MCF 10A (cell line): ENCODE measurements around the gene SCD5. TPM values are rescaled to one million over a fixed set of nuclear protein-coding genes. Genes with fewer than 3 reads are reported as not detected.

ENCODE experiments used
- BruUV-seq: library from RNA; stranded (reverse); fragments of 400-500 nt; replicated peaks from 2 replicates; lab custom pipeline; 2021; lab: Mats Ljungman, UMichigan
- CTCF ChIA-PET: fragments of 300-600 bp; sonication (Branson Sonifier 250); formaldehyde crosslinking; extraction: SDS; loops from one replicate; lab custom pipeline; 2021; ENCODE audit warnings: antibody characterized with exemption, inconsistent platforms; lab: Yijun Ruan, JAX
- POLR2A ChIA-PET: fragments of 300-600, 350-650 bp; sonication (Branson Sonifier 250); formaldehyde crosslinking; extraction: SDS; loops from one replicate; lab custom pipeline; 2020; ENCODE audit warnings: antibody characterized with exemption, inconsistent platforms; lab: Yijun Ruan, JAX
- DNase-seq: peaks from one replicate; pipeline ENCODE4 v3.0.0-alpha.2; 2018; ENCODE audit not compliant: unreplicated experiment
- H3K27ac Mint-ChIP-seq: one replicate; pipeline ENCODE4 v1.8.0; 2022; ENCODE audit warnings: mild to moderate bottlenecking, low read depth, mixed read lengths; ENCODE audit not compliant: unreplicated experiment
- H3K27me3 Mint-ChIP-seq: one replicate; pipeline ENCODE4 v1.8.0; 2022; ENCODE audit warnings: mixed read lengths; ENCODE audit not compliant: insufficient read depth, unreplicated experiment
- H3K36me3 Mint-ChIP-seq: one replicate; pipeline ENCODE4 v1.8.0; 2022; ENCODE audit warnings: mild to moderate bottlenecking, moderate library complexity, mixed read lengths; ENCODE audit not compliant: insufficient read depth, unreplicated experiment
- H3K4me1 Mint-ChIP-seq: one replicate; pipeline ENCODE4 v1.8.0; 2022; ENCODE audit warnings: mixed read lengths; ENCODE audit not compliant: insufficient read depth, unreplicated experiment
- H3K4me3 Mint-ChIP-seq: one replicate; pipeline ENCODE4 v1.8.0; 2022; ENCODE audit warnings: mild to moderate bottlenecking, moderate library complexity, mixed read lengths; ENCODE audit not compliant: unreplicated experiment
- H3K9me3 Mint-ChIP-seq: one replicate; pipeline ENCODE4 v1.8.0; 2022; ENCODE audit warnings: mixed read lengths; ENCODE audit not compliant: unreplicated experiment
- CTCF ChIP-seq: fragments of 200-600 bp; IDR thresholded peaks from one replicate; pipeline ENCODE4 v1.8.0; 2022; ENCODE audit warnings: antibody characterized with exemption, mild to moderate bottlenecking; ENCODE audit not compliant: unreplicated experiment
- intact Hi-C: fragments of 100-400 bp; cut with micrococcal nuclease; formaldehyde crosslinking; loops from 2 replicates; pipeline ENCODE4 v1.14.1; 2022
- total RNA-seq: library from RNA; stranded (reverse); gene quantifications from 2 replicates; pipeline ENCODE4 v1.2.3, GENCODE V29; 2022

SCD5 gene
- total RNA-seq, 1 experiment from 2014 or later, result 3.6 TPM

GRCh38 chr4:82697561-82697960 is 101.0 kb downstream of the SCD5 start:
- H3K4me3 Mint-ChIP-seq, result no peak overlapping the region
- ChIA-PET CTCF (no interaction called here), POLR2A (no interaction called here)
- DNase-seq, result no peak
- no TSS peak for BruUV-seq
- H3K9me3 Mint-ChIP-seq, result no peaks in the 10 kb centered on the region
- H3K4me1 Mint-ChIP-seq, result no peaks in the 10 kb centered on the region
- H3K36me3 Mint-ChIP-seq, result no peaks in the 10 kb centered on the region
- no peaks in the 10 kb centered on the region for H3K27me3 Mint-ChIP-seq
- no peak for TF ChIP-seq CTCF
- no peak overlapping the region for H3K27ac Mint-ChIP-seq
- intact Hi-C loops, result no loop called here

- no TSS peak for BruUV-seq
- H3K4me3 Mint-ChIP-seq, result no peak overlapping the region
- intact Hi-C loops, result no loop called here
- TF ChIP-seq CTCF, result no peak
- H3K4me1 Mint-ChIP-seq, result no peaks in the 10 kb centered on the region
- no peaks in the 10 kb centered on the region for H3K36me3 Mint-ChIP-seq
- POLR2A ChIA-PET, result interaction anchor here (1.0 kb wide), 1 partner anchor 8 kb away, joined by 3 read pairs; no protein-coding TSS in a partner anchor
- H3K9me3 Mint-ChIP-seq, result no peaks in the 10 kb centered on the region
- CTCF ChIA-PET, result no interaction called here
- H3K27me3 Mint-ChIP-seq, result no peaks in the 10 kb centered on the region
- H3K27ac Mint-ChIP-seq, result no peak overlapping the region
- DNase-seq, result no peak
These were observed 102.3 kb downstream of the SCD5 start for GRCh38 chr4:82696117-82696860.

DNA sequence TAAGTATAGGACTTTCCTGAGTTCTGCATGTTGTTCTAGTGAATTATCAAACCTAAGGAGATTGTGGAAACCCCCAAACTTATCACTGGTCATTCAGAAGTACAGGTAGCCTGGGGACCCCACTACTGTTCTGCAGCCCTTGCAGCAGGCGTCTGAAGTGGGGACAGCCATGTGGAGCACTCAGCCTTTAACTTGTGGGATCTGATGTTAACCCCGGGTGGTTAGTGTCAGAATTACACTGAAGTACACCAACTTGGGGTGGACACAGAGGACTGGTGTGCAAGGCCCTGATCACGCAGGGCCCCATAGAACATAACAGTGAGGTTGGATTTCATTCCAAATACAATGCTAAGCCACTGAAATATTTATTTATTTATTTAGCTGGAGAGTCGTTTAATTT is 103.7 kb downstream of the SCD5 start:
- H3K9me3 Mint-ChIP-seq, result no peaks in the 10 kb centered on the region
- no TSS peak for BruUV-seq
- H3K36me3 Mint-ChIP-seq, result no peaks in the 10 kb centered on the region
- ChIA-PET CTCF (no interaction called here), POLR2A (no interaction called here)
- no peak for TF ChIP-seq CTCF
- peaks cover 5% of the 10 kb centered on the region for H3K4me1 Mint-ChIP-seq
- H3K4me3 Mint-ChIP-seq, result no peak overlapping the region
- intact Hi-C loops, result no loop called here
- no peak overlapping the region for H3K27ac Mint-ChIP-seq
- DNase-seq, result no peak
- H3K27me3 Mint-ChIP-seq, result no peaks in the 10 kb centered on the region

- H3K27ac Mint-ChIP-seq, result no peak overlapping the region
- no peaks in the 10 kb centered on the region for H3K9me3 Mint-ChIP-seq
- no peaks in the 10 kb centered on the region for H3K27me3 Mint-ChIP-seq
- no peak for TF ChIP-seq CTCF
- ChIA-PET POLR2A (no interaction called here), CTCF (no interaction called here)
- H3K4me1 Mint-ChIP-seq, result peaks cover 5% of the 10 kb centered on the region
- no peak for DNase-seq
- no peaks in the 10 kb centered on the region for H3K36me3 Mint-ChIP-seq
- no TSS peak for BruUV-seq
- no peak overlapping the region for H3K4me3 Mint-ChIP-seq
- intact Hi-C loops, result no loop called here
These were observed 104.5 kb downstream of the SCD5 start for GRCh38 chr4:82694046-82694445.
